Kasumi-1 (cell line): ENCODE results near the gene CDC42BPA.
"Not testable (repeated sequence)": the region's sequence is repeated elsewhere in the genome, so short reads cannot be mapped to it uniquely, and the experiment has no call there.

Experiments used
- DNase-seq, 2 experiments: peaks; one replicate each; lab custom pipeline; 2025; lab: John Stamatoyannopoulos, UW

Gene CDC42BPA

GRCh38 chr1:227127891-227128290 lies 190.4 kb downstream of the CDC42BPA start:
- DNase-seq = no peak

GRCh38 chr1:227125929-227126545 lies 192.3 kb downstream of the CDC42BPA start:
- DNase-seq = no peak

- DNase-seq = no peak
Observed at GRCh38 chr1:227124473-227124872, 193.8 kb downstream of the CDC42BPA start.

- no peak for DNase-seq
Observed at GRCh38 chr1:227120826-227121225, 197.5 kb downstream of the CDC42BPA start.

GRCh38 chr1:227112538-227112937 lies 205.8 kb downstream of the CDC42BPA start:
- no peak for DNase-seq

GRCh38 chr1:227111782-227112181 lies 206.5 kb downstream of the CDC42BPA start:
- no peak for DNase-seq

- not testable (repeated sequence) for DNase-seq
Observed at GRCh38 chr1:227105291-227105690, 213.0 kb downstream of the CDC42BPA start.

GRCh38 chr1:227102056-227102455 lies 216.2 kb downstream of the CDC42BPA start:
- no peak for DNase-seq

- DNase-seq = no peak
Observed at GRCh38 chr1:227094249-227094966, 223.9 kb downstream of the CDC42BPA start.

- DNase-seq = no peak
Observed at GRCh38 chr1:227093309-227093708, 225.0 kb downstream of the CDC42BPA start.

- no peak for DNase-seq
Observed at GRCh38 chr1:227092069-227092468, 226.2 kb downstream of the CDC42BPA start.

GRCh38 chr1:227086636-227087035 lies 231.7 kb downstream of the CDC42BPA start:
- no peak for DNase-seq

- no peak for DNase-seq
Observed at GRCh38 chr1:227082999-227083746, 235.1 kb downstream of the CDC42BPA start.

- DNase-seq = no peak
Observed at GRCh38 chr1:227077783-227078182, 240.5 kb downstream of the CDC42BPA start.

- DNase-seq = no peak
Observed at GRCh38 chr1:227073786-227074185, 244.5 kb downstream of the CDC42BPA start.

GRCh38 chr1:227072991-227073390 lies 245.3 kb downstream of the CDC42BPA start:
- no peak for DNase-seq

GRCh38 chr1:227071895-227072587 lies 246.3 kb downstream of the CDC42BPA start:
- DNase-seq = no peak

- no peak for DNase-seq
Observed at GRCh38 chr1:227070638-227071285, 247.5 kb downstream of the CDC42BPA start.

GRCh38 chr1:227069490-227069889 lies 248.8 kb downstream of the CDC42BPA start:
- DNase-seq = no peak

GRCh38 chr1:227068883-227069282 lies 249.4 kb downstream of the CDC42BPA start:
- DNase-seq = no peak

GRCh38 chr1:227066999-227067398 lies 251.3 kb downstream of the CDC42BPA start:
- no peak for DNase-seq

- no peak for DNase-seq
Observed at GRCh38 chr1:227065311-227065710, 253.0 kb downstream of the CDC42BPA start.
